ENCODE measurements around the gene EGFL7. TPM values are rescaled to one million over a fixed set of nuclear protein-coding genes. Genes with fewer than 3 reads are reported as not detected.

EGFL7 gene
- total and polyA plus RNA-seq, 2 of the 8 experiments (the other 6 are each of a cell fraction or from before 2014, with no cell fraction given), result 37.8 to 53.4 TPM

- POLR2A ChIA-PET (ENCODE audit: partially characterized antibody), result no interaction called here
- Histone ChIP-seq H2BK5ac (ENCODE audit: low read depth, low read length) (no peak overlapping the region), H3K27ac (ENCODE audit: low read depth, low read length) (no peak overlapping the region), H4K8ac (ENCODE audit: extremely low read depth, insufficient read depth, low read length) (no peak overlapping the region), H3K9me3 (ENCODE audit: insufficient read depth in 2 of 2, low read depth in 1 of 2, low read length in 1 of 2) (no peaks in the 10 kb centered on the region), H3K4me2 (ENCODE audit: insufficient read depth in 1 of 2, low read depth in 2 of 2, low read length in 2 of 2) (no peak overlapping the region), H3K18ac (ENCODE audit: extremely low read depth, low read length) (no peak overlapping the region; the same call in 1 of the 2 replicates), H3K4ac (replicated peaks; ENCODE audit: insufficient read length, low read depth, low read length) (no peak overlapping the region), H2BK120ac (replicated peaks; ENCODE audit: low read depth, low read length) (no peak overlapping the region), H3K4me3 (ENCODE audit: extremely low read depth in 1 of 4, insufficient read depth in 2 of 4, low read depth in 3 of 4, low read length in 4 of 4) (no peak overlapping the region), H3K4me1 (replicated peaks in 1 of 4; ENCODE audit: control insufficient read depth in 3 of 4, insufficient read depth in 4 of 4, low read length in 3 of 4) (peaks cover 0 to 6% (median 3%) of the 10 kb centered on the region in 4 experiments; a peak in 6 of 7 replicates), H2BK15ac (ENCODE audit: low read length) (no peak overlapping the region), H3K27me3 (replicated peaks in 1 of 4; ENCODE audit: control insufficient read depth in 3 of 4, extremely low read depth in 1 of 4, insufficient read depth in 3 of 4, low read length in 3 of 4) (no peaks in the 10 kb centered on the region), H2AFZ (ENCODE audit: low read length) (no peak overlapping the region), H3K36me3 (ENCODE audit: control insufficient read depth in 2 of 4, insufficient read depth in 4 of 4, low read length in 3 of 4) (no peaks in the 10 kb centered on the region), H3K79me1 (ENCODE audit: low read depth, low read length) (no peaks in the 10 kb centered on the region), H3K9ac (replicated peaks in 1 of 4; ENCODE audit: extremely low read depth in 1 of 4, low read depth in 3 of 4, low read length in 3 of 4) (no peak overlapping the region), H2AK5ac (ENCODE audit: low read depth, low read length) (no peak overlapping the region), H4K5ac (ENCODE audit: insufficient read length, low read depth, low read length) (no peak overlapping the region), H2BK20ac (ENCODE audit: low read length) (no peak overlapping the region), H3K23me2 (ENCODE audit: low read depth, low read length) (no peaks in the 10 kb centered on the region), H3K56ac (replicated peaks; ENCODE audit: insufficient read length, low read depth, low read length) (no peak overlapping the region), H3K79me2 (ENCODE audit: control insufficient read depth in 1 of 2, insufficient read depth in 2 of 2, low read length in 2 of 2) (no peaks in the 10 kb centered on the region), H4K20me1 (replicated peaks in 1 of 2; ENCODE audit: control insufficient read depth in 1 of 2, insufficient read depth in 2 of 2, low read length in 2 of 2) (no peaks in the 10 kb centered on the region), H3K23ac (ENCODE audit: insufficient read length) (no peak overlapping the region), H4K91ac (replicated peaks; ENCODE audit: insufficient read length, low read length) (no peak overlapping the region), H2BK12ac (ENCODE audit: low read depth, low read length) (no peak overlapping the region), H3K14ac (ENCODE audit: insufficient read length) (no peak overlapping the region)
- DNase-seq (ENCODE audit: low read depth in 1 of 2, low spot score in 2 of 2), result peak in 1 of 2 experiments; percentile 46
- CTCF ChIA-PET (ENCODE audit: partially characterized antibody), result interaction anchor here (0.8 to 3.0 kb wide), 12 partner anchors 9 to 252 kb away, joined by 3 to 9 read pairs (median 4); no protein-coding TSS in a partner anchor
- FAIRE-seq, result no peak
- 86% methylated on average over 26 of the region's 26 CpGs; no CpG with 5 or more reads in 1 of the 2 experiments for WGBS, 2 experiments (ENCODE audit: extremely low coverage in 1 of 2, insufficient coverage in 1 of 2, insufficient read length in 1 of 2, insufficient replicate concordance in 2 of 2, low coverage in 1 of 2, low lambda C conversion rate in 2 of 2, missing lambda C conversion rate in 1 of 2)
- TF ChIP-seq CHD2 (IDR thresholded peaks at IDR 0.05; ENCODE audit: low read length), result no peak
- no peak for TF ChIP-seq SIX5 (IDR thresholded peaks at IDR 0.05; ENCODE audit: low read depth, low read length)
- no peak for TF ChIP-seq POU5F1 (IDR thresholded peaks at IDR 0.05; ENCODE audit: low read depth, low read length)
- no peak for TF ChIP-seq EZH2 (IDR thresholded peaks at IDR 0.05; ENCODE audit: low read depth, low read length, severe bottlenecking)
- TF ChIP-seq CHD1 (IDR thresholded peaks at IDR 0.05; ENCODE audit: low read depth, low read length), result no peak
- TF ChIP-seq KDM1A (IDR thresholded peaks at IDR 0.05; ENCODE audit: borderline replicate concordance, low read length), result no peak
These were observed 44.8 kb upstream of the EGFL7 start for GRCh38 chr9:136617746-136618579.
